Endothelial cell of umbilical vein (primary cell): ENCODE results near the gene PLEKHA3. TPM values are rescaled to one million over a fixed set of nuclear protein-coding genes. Genes with fewer than 3 reads are reported as not detected.

Experiments
- BruUV-seq: library from RNA; stranded (reverse); fragments of 400-500 nt; replicated peaks from 2 replicates; lab custom pipeline; 2021; lab: Mats Ljungman, UMichigan
- CTCF ChIA-PET: fragments of 300-600, 350-600 bp; sonication (Branson Sonifier 250); formaldehyde crosslinking; loops from one replicate; lab custom pipeline; 2021; ENCODE audit warnings: antibody characterized with exemption, inconsistent platforms; lab: Charles Lee
- POLR2A ChIA-PET: fragments of 300-600, 350-600 bp; sonication (Branson Sonifier 250); formaldehyde crosslinking; loops from one replicate; lab custom pipeline; 2021; ENCODE audit warnings: antibody characterized with exemption, inconsistent platforms; lab: Charles Lee
- DNase-seq: peaks from one replicate; pipeline ENCODE4 v3.0.0-alpha.2; 2011; ENCODE audit warnings: low read depth, low spot score
- FAIRE-seq: peaks from 2 replicates; lab custom pipeline; 2011; peaks lifted over from hg19 to GRCh38; lab: Jason Lieb, UNC
- H2AFZ ChIP-seq: 2 replicates; pipeline ENCODE4 v1.6.0; 2012; ENCODE audit warnings: low read depth, low read length, control low read depth, inconsistent platforms
- H3K27ac ChIP-seq: 2 replicates; pipeline ENCODE4 v1.5.1; 2011; ENCODE audit warnings: low read depth, mild to moderate bottlenecking, control low read depth, low read length, moderate library complexity; ENCODE audit not compliant: insufficient read depth
- H3K27me3 ChIP-seq, 2 experiments: 2 replicates each; pipeline versions ENCODE4 v1.6.0 to v1.6.1; 2011; ENCODE audit warnings: low read length in 2 of 2, mixed read lengths in 1 of 2; ENCODE audit not compliant: control insufficient read depth in 2 of 2, insufficient read depth in 2 of 2
- H3K36me3 ChIP-seq, 2 experiments: 2 replicates in 1 of 2; 3 replicates in 1 of 2; pipeline ENCODE4 v1.5.1; 2011; ENCODE audit warnings: low read length in 2 of 2, mild to moderate bottlenecking in 1 of 2, moderate library complexity in 1 of 2; ENCODE audit not compliant: control insufficient read depth in 2 of 2, insufficient read depth in 2 of 2; ENCODE audit errors: extremely low read depth in 1 of 2
- H3K4me1 ChIP-seq: 3 replicates; pipeline ENCODE4 v1.5.1; 2011; ENCODE audit warnings: mild to moderate bottlenecking, low read length; ENCODE audit not compliant: control insufficient read depth, insufficient read depth; ENCODE audit errors: extremely low read depth
- H3K4me2 ChIP-seq: 2 replicates; pipeline ENCODE4 v1.6.1; 2011; ENCODE audit warnings: low read length, control low read depth, mixed read lengths; ENCODE audit not compliant: insufficient read depth
- H3K4me3 ChIP-seq, 3 experiments: fragments of 200-600 bp in 1 of 3; sonication (generic), shearing (Covaris generic) in 1 of 3; replicated peaks in 1 of 3; 2 replicates each; pipeline ENCODE4 v1.5.1; 2011 to 2016; ENCODE audit warnings: control low read depth in 3 of 3, low read length in 3 of 3, mild to moderate bottlenecking in 2 of 3, inconsistent platforms in 1 of 3, low read depth in 1 of 3, moderate library complexity in 1 of 3; ENCODE audit not compliant: insufficient read depth in 1 of 3
- H3K79me2 ChIP-seq: 2 replicates; pipeline ENCODE4 v1.6.0; 2012; ENCODE audit warnings: low read length, inconsistent platforms; ENCODE audit not compliant: control insufficient read depth, insufficient read depth
- H3K9ac ChIP-seq: replicated peaks from 2 replicates; pipeline ENCODE3; 2011; ENCODE audit warnings: low read length, control low read depth; ENCODE audit not compliant: insufficient read depth; ENCODE audit errors: extremely low read depth
- H3K9me1 ChIP-seq: replicated peaks from 3 replicates; pipeline ENCODE4 v1.6.0; 2011; ENCODE audit warnings: mild to moderate bottlenecking, low read length; ENCODE audit not compliant: control insufficient read depth, insufficient read depth; ENCODE audit errors: extremely low read depth
- H3K9me3 ChIP-seq: replicated peaks from 2 replicates; pipeline ENCODE4 v1.5.1; 2012; ENCODE audit warnings: low read length, inconsistent platforms; ENCODE audit not compliant: control insufficient read depth, insufficient read depth
- H4K20me1 ChIP-seq: replicated peaks from 2 replicates; pipeline ENCODE3; 2011; ENCODE audit warnings: mild to moderate bottlenecking, low read length; ENCODE audit not compliant: control insufficient read depth, insufficient read depth; ENCODE audit errors: extremely low read depth
- EZH2 ChIP-seq: IDR thresholded peaks from 2 replicates; pipeline ENCODE4 v1.6.1; 2012; ENCODE audit warnings: borderline replicate concordance, low read depth, mild to moderate bottlenecking, moderate library complexity, low read length, inconsistent platforms; ENCODE audit not compliant: severe bottlenecking
- FOS ChIP-seq: IDR thresholded peaks from 2 replicates; pipeline ENCODE4 v1.6.1; 2011; ENCODE audit warnings: mild to moderate bottlenecking, low read length, moderate library complexity, borderline replicate concordance; ENCODE audit not compliant: insufficient read depth
- GATA2 ChIP-seq: IDR thresholded peaks from 2 replicates; pipeline ENCODE4 v1.7.0; 2011; ENCODE audit warnings: low read depth, mild to moderate bottlenecking, moderate library complexity, mixed read lengths, low read length; ENCODE audit not compliant: insufficient read length, insufficient read depth
- JUN ChIP-seq: IDR thresholded peaks from 2 replicates; pipeline ENCODE4 v1.6.1; 2011; ENCODE audit warnings: borderline replicate concordance, low read depth; ENCODE audit not compliant: insufficient read length, insufficient read depth
- MAX ChIP-seq: IDR thresholded peaks from 2 replicates; pipeline ENCODE4 v1.6.1; 2011; ENCODE audit not compliant: insufficient read depth, insufficient read length
- MYC ChIP-seq: IDR thresholded peaks from one replicate; pipeline ENCODE4 v1.6.1; 2011; ENCODE audit warnings: mild to moderate bottlenecking, low read depth, low read length
- POLR2A ChIP-seq: IDR thresholded peaks from 2 replicates; pipeline ENCODE4 v1.6.1; 2012; ENCODE audit warnings: low read depth, mild to moderate bottlenecking, control low read depth, low read length
- POLR2AphosphoS5 ChIP-seq: IDR thresholded peaks from 2 replicates; pipeline ENCODE4 v1.6.1; 2012; ENCODE audit warnings: low read depth, mild to moderate bottlenecking, control low read depth, low read length, moderate library complexity; ENCODE audit not compliant: insufficient read depth
- dilution Hi-C: fragments of 300-500 bp; cut with MboI; formaldehyde crosslinking; loops from one replicate; pipeline ENCODE4 v1.15.0; 2019; ENCODE audit warnings: low sequenced_read_pairs; ENCODE audit not compliant: extremely low pct_ligation_motif_present
- intact Hi-C: fragments of 100-400 bp; cut with micrococcal nuclease; formaldehyde crosslinking; loops from one replicate; pipeline ENCODE4 v1.10.0; 2022
- polyA plus RNA-seq, 4 experiments: library from polyadenylated mRNA; depleted of rRNA in 3 of 4; stranded (reverse) in 3 of 4; unstranded in 1 of 4; fragments of >200 nt; gene quantifications; 2 replicates each; pipeline versions ENCODE4 v1.2.1 to v1.2.3, GENCODE V29; 2011 to 2012; ENCODE audit warnings: missing spikeins in 1 of 4
- total RNA-seq: library from RNA; stranded (reverse); gene quantifications from 2 replicates; pipeline ENCODE4 v1.2.3, GENCODE V29; 2021
- TF ChIP-seq, protein P1 (sequence below), 2 donors: IDR thresholded peaks; 1 replicate in 1 of 2; 2 replicates in 1 of 2; pipeline ENCODE4 v1.5.1; 2011; ENCODE audit warnings: low read length in 2 of 2, mild to moderate bottlenecking in 2 of 2, moderate library complexity in 2 of 2, control low read depth in 1 of 2, inconsistent platforms in 1 of 2, low read depth in 1 of 2; ENCODE audit not compliant: insufficient read depth in 1 of 2; ENCODE audit errors: extremely low read depth in 1 of 2

The PLEKHA3 gene
- total and polyA plus RNA-seq, 2 donors (not counting 3 experiments of a cell fraction or from before 2014, with no cell fraction given) = 4.1 to 24.6 TPM

DNA sequence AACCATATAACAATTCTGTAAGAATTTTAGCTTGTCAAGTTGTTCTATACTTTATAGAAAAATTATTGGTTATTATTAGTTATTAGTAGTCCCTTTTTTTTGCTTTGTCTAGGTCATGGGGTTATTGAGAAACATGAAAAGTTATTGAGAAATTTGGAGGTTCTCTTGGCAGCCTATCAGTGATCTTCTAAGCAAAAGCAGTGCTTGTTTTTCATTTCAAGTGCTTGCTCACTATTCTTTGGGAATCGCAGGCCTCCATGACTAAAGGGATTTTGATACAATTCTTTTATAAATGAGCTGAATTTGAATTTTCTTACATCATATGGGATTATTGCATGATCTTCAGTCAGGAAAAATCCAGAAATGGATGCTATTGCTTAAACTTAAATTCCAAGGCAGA lies 25.8 kb downstream of the PLEKHA3 start:
- Histone ChIP-seq H3K9me3 (no peaks in the 10 kb centered on the region), H3K9ac (no peak overlapping the region), H3K79me2 (no peaks in the 10 kb centered on the region), H3K4me1 (no peaks in the 10 kb centered on the region), H2AFZ (no peak overlapping the region), H3K4me3 (no peak overlapping the region), H3K27ac (no peak overlapping the region), H3K36me3 (peaks cover 1 to 10% of the 10 kb centered on the region in 2 experiments), H3K27me3 (no peaks in the 10 kb centered on the region), H3K4me2 (no peak overlapping the region), H4K20me1 (no peaks in the 10 kb centered on the region), H3K9me1 (no peaks in the 10 kb centered on the region)
- DNase-seq = no peak
- FAIRE-seq = no peak
- BruUV-seq = no TSS peak
- dilution Hi-C loops (no loop called here), intact Hi-C loops (no loop called here)
- TF ChIP-seq JUN = no peak
- no peak for TF ChIP-seq EZH2
- no peak for TF ChIP-seq POLR2A
- TF ChIP-seq MAX = no peak
- TF ChIP-seq FOS = no peak
- POLR2A ChIA-PET = no interaction called here
- CTCF ChIA-PET = no interaction called here

GRCh38 chr2:178506524-178506923 lies 26.3 kb downstream of the PLEKHA3 start:
- FAIRE-seq = no peak
- H4K20me1 ChIP-seq = no peaks in the 10 kb centered on the region
- TF ChIP-seq GATA2 (no peak), EZH2 (no peak), POLR2A (no peak), JUN (no peak), MYC (no peak), FOS (no peak), MAX (no peak), POLR2AphosphoS5 (no peak)
- TF ChIP-seq, protein P1, sequence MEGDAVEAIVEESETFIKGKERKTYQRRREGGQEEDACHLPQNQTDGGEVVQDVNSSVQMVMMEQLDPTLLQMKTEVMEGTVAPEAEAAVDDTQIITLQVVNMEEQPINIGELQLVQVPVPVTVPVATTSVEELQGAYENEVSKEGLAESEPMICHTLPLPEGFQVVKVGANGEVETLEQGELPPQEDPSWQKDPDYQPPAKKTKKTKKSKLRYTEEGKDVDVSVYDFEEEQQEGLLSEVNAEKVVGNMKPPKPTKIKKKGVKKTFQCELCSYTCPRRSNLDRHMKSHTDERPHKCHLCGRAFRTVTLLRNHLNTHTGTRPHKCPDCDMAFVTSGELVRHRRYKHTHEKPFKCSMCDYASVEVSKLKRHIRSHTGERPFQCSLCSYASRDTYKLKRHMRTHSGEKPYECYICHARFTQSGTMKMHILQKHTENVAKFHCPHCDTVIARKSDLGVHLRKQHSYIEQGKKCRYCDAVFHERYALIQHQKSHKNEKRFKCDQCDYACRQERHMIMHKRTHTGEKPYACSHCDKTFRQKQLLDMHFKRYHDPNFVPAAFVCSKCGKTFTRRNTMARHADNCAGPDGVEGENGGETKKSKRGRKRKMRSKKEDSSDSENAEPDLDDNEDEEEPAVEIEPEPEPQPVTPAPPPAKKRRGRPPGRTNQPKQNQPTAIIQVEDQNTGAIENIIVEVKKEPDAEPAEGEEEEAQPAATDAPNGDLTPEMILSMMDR (IDR thresholded peaks at IDR 0.05; ENCODE audit: extremely low read depth in 1 of 2, insufficient read depth in 1 of 2, low read depth in 1 of 2, low read length in 2 of 2) = no peak
- CTCF ChIA-PET = no interaction called here
- no peak overlapping the region for H3K27ac ChIP-seq
- DNase-seq = no peak
- intact Hi-C loops = no loop called here
- no peaks in the 10 kb centered on the region for H3K4me1 ChIP-seq
- H3K9me3 ChIP-seq = no peaks in the 10 kb centered on the region
- H3K36me3 ChIP-seq = peaks cover 1 to 10% of the 10 kb centered on the region in 2 experiments
- no peak overlapping the region for H2AFZ ChIP-seq
- dilution Hi-C loops = no loop called here
- POLR2A ChIA-PET = no interaction called here
- no peak overlapping the region for H3K4me3 ChIP-seq
- BruUV-seq = no TSS peak
- H3K79me2 ChIP-seq = no peaks in the 10 kb centered on the region
- H3K27me3 ChIP-seq = no peaks in the 10 kb centered on the region
- H3K9ac ChIP-seq = no peak overlapping the region
- H3K9me1 ChIP-seq = no peaks in the 10 kb centered on the region
- no peak overlapping the region for H3K4me2 ChIP-seq
